Stomach (tissue), 9 donors: ENCODE results near the gene DOCK4. TPM values are rescaled to one million over a fixed set of nuclear protein-coding genes. Genes with fewer than 3 reads are reported as not detected.
"Not testable (repeated sequence)": the region's sequence is repeated elsewhere in the genome, so short reads cannot be mapped to it uniquely, and the experiment has no call there.

Experiments used
- DNase-seq, 2 donors: peaks; one replicate each; pipeline versions ENCODE4 v3.0.0 to v3.0.0-alpha.2; 2013 to 2019
- H3K27ac ChIP-seq, 5 donors: fragments of 200-600 bp in 4 of 5; sonication (generic) in 4 of 5; one replicate each; pipeline ENCODE4 v1.5.1; 2013 to 2019; ENCODE audit warnings: mild to moderate bottlenecking in 1 of 5, moderate library complexity in 1 of 5
- H3K27me3 ChIP-seq, 3 donors: fragments of 200-600 bp; sonication (generic); one replicate each; pipeline ENCODE4 v1.5.1; 2017 to 2019; ENCODE audit warnings: mixed run types in 1 of 3
- H3K36me3 ChIP-seq, 4 donors: fragments of 200-600 bp; sonication (generic); 1 replicate in 3 of 4; 2 replicates in 1 of 4; pipeline ENCODE4 v1.5.1; 2016 to 2019
- H3K4me1 ChIP-seq, 4 donors: fragments of 200-600 bp; sonication (generic); one replicate each; pipeline ENCODE4 v1.5.1; 2016 to 2019
- H3K4me3 ChIP-seq, 4 donors: fragments of 200-600 bp; sonication (generic) in 3 of 4; one replicate each; pipeline ENCODE4 v1.5.1; 2016 to 2019; ENCODE audit warnings: mild to moderate bottlenecking in 1 of 4
- H3K9me3 ChIP-seq, 4 donors: fragments of 200-600 bp; sonication (generic); one replicate each; pipeline ENCODE4 v1.5.1; 2016 to 2019
- CTCF ChIP-seq, 7 experiments: fragments of 450-650 bp in 4 of 7; fragments of 200-600 bp in 3 of 7; sonication (generic) in 3 of 7; IDR thresholded peaks; one replicate each; pipeline ENCODE4 v1.5.1; 2016 to 2019; ENCODE audit warnings: antibody characterized with exemption in 7 of 7, control low read depth in 2 of 7, mild to moderate bottlenecking in 1 of 7
- EP300 ChIP-seq: sonication (generic); formaldehyde crosslinking; IDR thresholded peaks from one replicate; pipeline ENCODE4 v1.6.1; 2017; ENCODE audit warnings: antibody characterized with exemption
- POLR2A ChIP-seq, 4 donors: fragments of 450-650 bp; IDR thresholded peaks; one replicate each; pipeline ENCODE4 v1.6.1; 2016; ENCODE audit warnings: antibody characterized with exemption in 4 of 4, control low read depth in 2 of 4, mild to moderate bottlenecking in 1 of 4, moderate library complexity in 1 of 4
- POLR2AphosphoS5 ChIP-seq, 3 donors: sonication (generic); formaldehyde crosslinking; IDR thresholded peaks; one replicate each; pipeline ENCODE4 v1.6.1; 2016; ENCODE audit warnings: antibody characterized with exemption in 3 of 3
- WGBS, 5 donors: extraction: QIAGEN DNeasy Blood & Tissue Kit in 3 of 5; methylation state at CpG; one replicate each; pipeline versions ENCODE4 v1.1.5 to v1.1.7; 2013 to 2018; 5-methylcytosine and 5-hydroxymethylcytosine counted together
- intact Hi-C: fragments of 100-400 bp; cut with DNase I; formaldehyde crosslinking; loops from one replicate; pipeline ENCODE4 v1.15.1; 2023; ENCODE audit warnings: low total_unique reads
- polyA plus RNA-seq, 3 donors: library from polyadenylated mRNA; stranded (reverse); fragments of 200-250 nt; gene quantifications; one replicate each; pipeline ENCODE4 v1.2.3, GENCODE V29; 2013
- total RNA-seq, 5 donors: library from RNA; depleted of rRNA; stranded (reverse); fragments of >200 nt; gene quantifications; one replicate each; pipeline versions ENCODE4 v1.1.0 to v1.2.3, GENCODE V29; 2014 to 2016
- donor health status: healthy with polysubstance abuse.
- donor health status: Bipolar disorder and iron deficiency.
- donor health status: healthy.

DOCK4 gene
- total and polyA plus RNA-seq, 8 donors = 1.1 to 54.9 (median 16.4) TPM

GRCh38 chr7:111918461-111918860 is 287.7 kb downstream of the DOCK4 start:
- no peak for DNase-seq
- Histone ChIP-seq H3K27me3 (no peaks in the 10 kb centered on the region), H3K27ac (no peak overlapping the region), H3K36me3 (peaks cover 0 to 6% (median 0%) of the 10 kb centered on the region in 4 donors), H3K9me3 (no peaks in the 10 kb centered on the region), H3K4me3 (no peak overlapping the region), H3K4me1 (no peaks in the 10 kb centered on the region)
- no peak for TF ChIP-seq POLR2AphosphoS5 (IDR thresholded peaks at IDR 0.05)
- no peak for TF ChIP-seq CTCF (IDR thresholded peaks at IDR 0.05)
- TF ChIP-seq POLR2A (IDR thresholded peaks at IDR 0.05) = no peak
- TF ChIP-seq EP300 = no peak
- 84 to 95% (median 93%) methylated on average over 4 of the region's 4 CpGs for WGBS, 5 donors
- intact Hi-C loops = no loop called here

- H3K4me3 ChIP-seq, intact Hi-C loops, H3K27me3 ChIP-seq, H3K36me3 ChIP-seq, H3K9me3 ChIP-seq, H3K4me1 ChIP-seq, H3K27ac ChIP-seq, DNase-seq: not testable (repeated sequence)
- WGBS, 5 donors = 93 to 95% (median 94%) methylated on average over 11 of the region's 11 CpGs
These were observed 288.8 kb downstream of the DOCK4 start for GRCh38 chr7:111917404-111917803.

GRCh38 chr7:111914291-111914690 is 291.9 kb downstream of the DOCK4 start:
- DNase-seq = no peak
- peaks cover 0 to 6% (median 0%) of the 10 kb centered on the region in 4 donors for H3K36me3 ChIP-seq
- 77 to 86% (median 82%) methylated on average over 3 of the region's 3 CpGs for WGBS, 5 donors
- no peaks in the 10 kb centered on the region for H3K27me3 ChIP-seq
- no peaks in the 10 kb centered on the region for H3K4me1 ChIP-seq
- intact Hi-C loops = no loop called here
- H3K4me3 ChIP-seq = no peak overlapping the region
- H3K27ac ChIP-seq = no peak overlapping the region
- no peak for TF ChIP-seq CTCF (IDR thresholded peaks at IDR 0.05)
- TF ChIP-seq EP300 = no peak
- TF ChIP-seq POLR2A (IDR thresholded peaks at IDR 0.05) = no peak
- no peak for TF ChIP-seq POLR2AphosphoS5 (IDR thresholded peaks at IDR 0.05)
- no peaks in the 10 kb centered on the region for H3K9me3 ChIP-seq

GRCh38 chr7:111911166-111911961 is 294.8 kb downstream of the DOCK4 start:
- TF ChIP-seq CTCF (IDR thresholded peaks at IDR 0.05) (no peak), POLR2A (IDR thresholded peaks at IDR 0.05) (no peak), EP300 (no peak)
- H3K9me3 ChIP-seq = no peaks in the 10 kb centered on the region
- no peak for DNase-seq
- H3K4me3 ChIP-seq = no peak overlapping the region
- WGBS, 5 donors = 53 to 74% (median 61%) methylated on average over 5 of the region's 5 CpGs
- H3K4me1 ChIP-seq = no peaks in the 10 kb centered on the region
- intact Hi-C loops = no loop called here
- peaks cover 0 to 6% (median 3%) of the 10 kb centered on the region in 4 donors for H3K36me3 ChIP-seq
- H3K27me3 ChIP-seq = no peaks in the 10 kb centered on the region
- H3K27ac ChIP-seq = no peak overlapping the region

- TF ChIP-seq CTCF (IDR thresholded peaks at IDR 0.05) (no peak), POLR2A (IDR thresholded peaks at IDR 0.05) (no peak), EP300 (no peak), POLR2AphosphoS5 (IDR thresholded peaks at IDR 0.05) (no peak)
These were observed 295.5 kb downstream of the DOCK4 start for GRCh38 chr7:111910656-111911055.

GRCh38 chr7:111908673-111909072 is 297.5 kb downstream of the DOCK4 start:
- 97 to 99% (median 97%) methylated on average over 3 of the region's 3 CpGs for WGBS, 5 donors
- not testable (repeated sequence) for H3K4me1 ChIP-seq, DNase-seq

More at GRCh38 chr7:111910656-111911055, 295.5 kb downstream of the DOCK4 start:
- Histone ChIP-seq H3K9me3 (no peaks in the 10 kb centered on the region), H3K4me1 (no peaks in the 10 kb centered on the region), H3K27me3 (no peaks in the 10 kb centered on the region), H3K36me3 (peaks cover 0 to 6% (median 2%) of the 10 kb centered on the region in 4 donors), H3K4me3 (no peak overlapping the region), H3K27ac (no peak overlapping the region)
- no peak for DNase-seq
- intact Hi-C loops = no loop called here
- 84 to 93% (median 91%) methylated on average over 5 of the region's 5 CpGs for WGBS, 5 donors

More at GRCh38 chr7:111908673-111909072, 297.5 kb downstream of the DOCK4 start:
- H3K9me3 ChIP-seq, H3K27me3 ChIP-seq, intact Hi-C loops, H3K36me3 ChIP-seq, H3K27ac ChIP-seq, H3K4me3 ChIP-seq: not testable (repeated sequence)
